GM23248 (cell line): ENCODE data around the gene GALNT12. TPM values are rescaled to one million over a fixed set of nuclear protein-coding genes. Genes with fewer than 3 reads are reported as not detected.

ENCODE experiments used
- DNase-seq: peaks from one replicate; pipeline ENCODE4 v3.0.0-alpha.2; 2015
- H2AFZ ChIP-seq: fragments of 200-600 bp; sonication (generic); 2 replicates; pipeline ENCODE4 v1.6.1; 2016; ENCODE audit warnings: antibody characterized with exemption
- H3F3A ChIP-seq: fragments of 200-600 bp; sonication (generic); 2 replicates; pipeline ENCODE4 v1.6.1; 2016; ENCODE audit warnings: mild to moderate bottlenecking, antibody characterized with exemption, mixed run types; ENCODE audit not compliant: insufficient read depth
- H3K27ac ChIP-seq: fragments of 200-600 bp; sonication (generic); 2 replicates; pipeline ENCODE4 v1.5.1; 2016; ENCODE audit warnings: mild to moderate bottlenecking
- H3K27me3 ChIP-seq: fragments of 200-600 bp; sonication (generic); replicated peaks from 2 replicates; pipeline ENCODE4 v1.6.1; 2016; ENCODE audit warnings: mild to moderate bottlenecking; ENCODE audit not compliant: insufficient read depth
- H3K36me3 ChIP-seq: fragments of 200-600 bp; sonication (generic); 2 replicates; pipeline ENCODE4 v1.6.1; 2016; ENCODE audit warnings: low read depth, mild to moderate bottlenecking
- H3K4me1 ChIP-seq: fragments of 200-600 bp; sonication (generic); 2 replicates; pipeline ENCODE4 v1.6.1; 2016; ENCODE audit warnings: mild to moderate bottlenecking; ENCODE audit not compliant: insufficient read depth
- H3K4me2 ChIP-seq: fragments of 200-600 bp; sonication (generic); one replicate; pipeline ENCODE4 v1.6.1; 2016; ENCODE audit warnings: mild to moderate bottlenecking; ENCODE audit not compliant: unreplicated experiment
- H3K4me3 ChIP-seq: fragments of 200-600 bp; sonication (generic); 2 replicates; pipeline ENCODE4 v1.5.1; 2016; ENCODE audit warnings: mild to moderate bottlenecking
- H3K79me2 ChIP-seq: fragments of 200-600 bp; sonication (generic); 2 replicates; pipeline ENCODE4 v1.6.1; 2016; ENCODE audit warnings: mild to moderate bottlenecking; ENCODE audit not compliant: insufficient read depth
- H3K9ac ChIP-seq: fragments of 200-600 bp; sonication (generic); 2 replicates; pipeline ENCODE4 v1.6.1; 2016; ENCODE audit warnings: mild to moderate bottlenecking
- H3K9me2 ChIP-seq: fragments of 200-600 bp; sonication (generic); 2 replicates; pipeline ENCODE4 v1.6.1; 2016; ENCODE audit warnings: mixed run types, mild to moderate bottlenecking, moderate library complexity; ENCODE audit not compliant: insufficient read depth
- H3K9me3 ChIP-seq: fragments of 200-600 bp; sonication (generic); one replicate; pipeline ENCODE4 v1.6.1; 2017; ENCODE audit warnings: low read depth
- H4K20me1 ChIP-seq: fragments of 200-600 bp; sonication (generic); 2 replicates; pipeline ENCODE4 v1.6.0; 2016; ENCODE audit not compliant: insufficient read depth
- EZH2 ChIP-seq: fragments of 200-600 bp; sonication (generic); IDR thresholded peaks from 2 replicates; pipeline ENCODE4 v1.6.1; 2018; ENCODE audit warnings: antibody characterized with exemption, mild to moderate bottlenecking; ENCODE audit not compliant: insufficient read depth, poor library complexity, severe bottlenecking
- EZH2phosphoT487 ChIP-seq: fragments of 200-600 bp; sonication (generic); IDR thresholded peaks from 2 replicates; pipeline ENCODE4 v1.6.1; 2018; ENCODE audit warnings: antibody characterized with exemption, moderate library complexity, mild to moderate bottlenecking, low read depth; ENCODE audit not compliant: insufficient read depth
- WGBS, 2 experiments: methylation state at CpG; one replicate each; pipeline ENCODE4 v1.1.6; 2015 to 2017; ENCODE audit warnings: low lambda C conversion rate in 2 of 2, low coverage in 1 of 2; ENCODE audit errors: missing lambda C conversion rate in 2 of 2; 5-methylcytosine and 5-hydroxymethylcytosine counted together
- in situ Hi-C: fragments of 300-500 bp; cut with MboI; formaldehyde crosslinking; loops from 2 replicates; pipeline ENCODE4 v1.15.0; 2020
- polyA plus RNA-seq: library from polyadenylated mRNA; unstranded; fragments of >200 nt; fragmentation: Nextera tagmentation; extraction: Ambion mirVana; gene quantifications from 2 replicates; pipeline ENCODE4 v1.2.1, GENCODE V29; 2016
- total RNA-seq: library from RNA; depleted of rRNA; stranded (reverse); fragments of >200 nt; shearing (Covaris generic); gene quantifications from 2 replicates; pipeline ENCODE4 v1.2.3, GENCODE V29; 2014

The GALNT12 gene
- total and polyA plus RNA-seq, 2 experiments from 2014 or later = 0.74 to 10.1 TPM

DNA sequence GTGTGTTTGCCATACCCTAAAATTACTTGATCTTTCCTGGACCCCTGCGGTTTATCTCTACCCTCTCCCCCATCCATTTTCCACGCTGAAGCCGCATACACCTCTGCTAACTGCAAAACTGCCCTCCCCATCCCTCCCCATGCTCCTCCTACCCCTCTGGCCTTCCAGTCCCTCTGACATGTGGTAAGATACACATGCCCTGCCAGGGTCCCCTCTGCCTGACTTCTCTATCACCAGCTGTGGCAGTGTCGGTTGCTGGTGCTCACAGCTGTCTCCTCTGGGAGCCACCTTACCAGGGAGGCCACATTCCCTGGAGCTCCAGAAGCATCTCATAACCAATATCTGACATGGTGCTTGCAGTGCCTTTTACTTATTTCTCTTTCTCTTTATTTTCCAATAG is 77.4 kb downstream of the GALNT12 start:
- Histone ChIP-seq H3K27me3 (no peaks in the 10 kb centered on the region), H3K9me3 (no peaks in the 10 kb centered on the region), H2AFZ (no peak overlapping the region), H3K9ac (no peak overlapping the region), H3K36me3 (no peaks in the 10 kb centered on the region), H3K79me2 (no peaks in the 10 kb centered on the region), H4K20me1 (no peaks in the 10 kb centered on the region), H3K4me2 (no peak overlapping the region), H3K4me1 (peaks cover 54% of the 10 kb centered on the region), H3K4me3 (no peak overlapping the region), H3K27ac (no peak overlapping the region), H3F3A (peaks cover 26% of the 10 kb centered on the region), H3K9me2 (no peaks in the 10 kb centered on the region)
- DNase-seq = no peak
- TF ChIP-seq EZH2 (no peak), EZH2phosphoT487 (no peak)
- 95 to 98% methylated on average over 4 of the region's 4 CpGs for WGBS, 2 experiments
- in situ Hi-C loops = no loop called here

- no peak overlapping the region for H3K4me2 ChIP-seq
- H3K9me2 ChIP-seq = no peaks in the 10 kb centered on the region
- no peak overlapping the region for H2AFZ ChIP-seq
- H3K79me2 ChIP-seq = no peaks in the 10 kb centered on the region
- peaks cover 26% of the 10 kb centered on the region for H3F3A ChIP-seq
- TF ChIP-seq EZH2phosphoT487 (no peak), EZH2 (no peak)
- no peaks in the 10 kb centered on the region for H4K20me1 ChIP-seq
- no peak overlapping the region for H3K4me3 ChIP-seq
- peaks cover 54% of the 10 kb centered on the region for H3K4me1 ChIP-seq
- no peak for DNase-seq
- 82 to 87% methylated on average over 5 of the region's 5 CpGs for WGBS, 2 experiments
- H3K27ac ChIP-seq = no peak overlapping the region
- H3K9me3 ChIP-seq = no peaks in the 10 kb centered on the region
- H3K9ac ChIP-seq = no peak overlapping the region
- no peaks in the 10 kb centered on the region for H3K27me3 ChIP-seq
- in situ Hi-C loops = no loop called here
- no peaks in the 10 kb centered on the region for H3K36me3 ChIP-seq
These were observed 78.3 kb downstream of the GALNT12 start for GRCh38 chr9:98885575-98886295.

DNA sequence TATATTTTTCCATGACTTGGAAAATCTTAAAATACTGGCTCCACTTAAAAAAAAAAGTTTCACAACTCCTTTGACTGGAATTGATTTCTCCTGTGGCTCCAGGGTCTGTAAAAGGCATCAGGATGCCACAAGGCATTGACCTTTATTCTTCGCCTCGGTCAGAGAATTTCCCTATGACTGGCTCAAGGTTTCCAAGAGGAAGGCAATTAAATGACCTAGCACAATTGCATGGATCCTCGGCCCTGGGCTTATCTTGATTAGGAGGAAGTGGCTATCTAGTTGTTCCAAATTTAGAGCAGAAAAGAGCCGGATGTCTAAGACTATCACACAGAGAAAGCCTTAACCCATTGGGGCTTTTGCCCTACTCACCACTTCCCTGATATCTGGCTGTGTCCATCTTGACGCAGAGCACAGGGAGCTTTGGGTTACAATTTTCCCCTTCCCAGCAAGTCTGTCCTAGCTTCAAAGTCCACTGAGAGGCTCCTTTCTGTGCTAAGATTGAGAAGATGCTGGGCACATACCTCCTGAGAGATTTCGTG is 79.3 kb downstream of the GALNT12 start:
- Histone ChIP-seq H4K20me1 (no peaks in the 10 kb centered on the region), H3K36me3 (no peaks in the 10 kb centered on the region), H3K9me2 (no peaks in the 10 kb centered on the region), H3K4me3 (no peak overlapping the region), H3K9ac (no peak overlapping the region), H3K9me3 (no peaks in the 10 kb centered on the region), H3K79me2 (no peaks in the 10 kb centered on the region), H2AFZ (peak overlapping the region; percentile 30), H3K4me2 (no peak overlapping the region), H3K27ac (no peak overlapping the region), H3K27me3 (no peaks in the 10 kb centered on the region), H3K4me1 (peaks cover 53% of the 10 kb centered on the region), H3F3A (peaks cover 26% of the 10 kb centered on the region)
- in situ Hi-C loops = no loop called here
- TF ChIP-seq EZH2phosphoT487 = no peak
- no peak for TF ChIP-seq EZH2
- DNase-seq = no peak
- 44 to 45% methylated on average over 6 of the region's 6 CpGs for WGBS, 2 experiments

DNA sequence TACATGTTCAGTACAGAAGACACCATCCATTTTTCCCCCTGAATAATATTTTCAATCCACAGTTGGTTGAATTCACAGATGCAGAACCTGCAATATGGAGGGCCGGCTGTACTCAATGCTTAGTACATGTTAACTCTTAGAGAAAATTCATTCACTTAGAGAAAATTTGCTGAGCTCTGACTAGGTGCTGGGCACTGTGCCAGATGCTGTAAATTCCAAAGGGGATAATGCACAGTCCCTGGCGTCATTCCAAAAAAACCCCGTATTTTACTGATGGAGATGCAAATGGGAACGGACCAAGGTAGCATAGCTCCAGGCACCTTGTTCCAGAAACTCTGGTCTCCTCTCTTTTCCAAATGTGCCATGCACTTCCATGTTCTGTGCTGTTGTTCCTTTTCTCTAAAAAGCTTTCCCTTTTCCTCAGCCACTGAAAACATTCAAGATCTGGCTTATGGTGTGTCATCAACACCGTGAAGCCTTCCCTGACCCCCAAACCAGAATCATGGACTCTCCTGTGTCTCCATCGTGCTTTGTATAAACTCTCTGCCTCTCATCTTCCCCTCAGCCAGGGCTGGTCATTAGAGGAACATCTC is 80.5 kb downstream of the GALNT12 start:
- no peaks in the 10 kb centered on the region for H3K9me3 ChIP-seq
- WGBS, 2 experiments = 45 to 49% methylated on average over 6 of the region's 6 CpGs
- H3K27ac ChIP-seq = no peak overlapping the region
- no peaks in the 10 kb centered on the region for H3K36me3 ChIP-seq
- H3K4me3 ChIP-seq = no peak overlapping the region
- peaks cover 17% of the 10 kb centered on the region for H3F3A ChIP-seq
- H3K9me2 ChIP-seq = no peaks in the 10 kb centered on the region
- no peaks in the 10 kb centered on the region for H3K79me2 ChIP-seq
- no peaks in the 10 kb centered on the region for H3K27me3 ChIP-seq
- DNase-seq = peak; percentile 49
- TF ChIP-seq EZH2phosphoT487 (no peak), EZH2 (no peak)
- no peaks in the 10 kb centered on the region for H4K20me1 ChIP-seq
- H2AFZ ChIP-seq = no peak overlapping the region
- no peak overlapping the region for H3K4me2 ChIP-seq
- in situ Hi-C loops = no loop called here
- H3K9ac ChIP-seq = no peak overlapping the region
- peaks cover 40% of the 10 kb centered on the region for H3K4me1 ChIP-seq
